Testis (tissue), 2 donors: ENCODE results near the gene GLOD5.

Source experiments
- CTCF ChIP-seq, 3 experiments: fragments of 450-650 bp in 2 of 3; fragments of 200-600 bp in 1 of 3; sonication (generic) in 1 of 3; IDR thresholded peaks; one replicate each; pipeline ENCODE4 v1.5.1; 2016 to 2019; ENCODE audit warnings: antibody characterized with exemption in 3 of 3, mild to moderate bottlenecking in 2 of 3, moderate library complexity in 1 of 3
- POLR2A ChIP-seq: fragments of 450-650 bp; IDR thresholded peaks from one replicate; pipeline ENCODE4 v1.6.1; 2017; ENCODE audit warnings: antibody characterized with exemption, mild to moderate bottlenecking, moderate library complexity

- TF ChIP-seq CTCF (IDR thresholded peaks at IDR 0.05), result no peak
- TF ChIP-seq POLR2A, result no peak
Measured at GRCh38 chrX:48713847-48714246, 47.7 kb upstream of the GLOD5 start.
